HL-60 (cell line): ENCODE results near the gene CEACAM4.

Experiments
- DNase-seq, 2 experiments: peaks; one replicate each; pipeline ENCODE4 v3.0.0-alpha.2; 2010 to 2020; ENCODE audit warnings: low read depth in 1 of 2, low spot score in 1 of 2
- H3K27ac ChIP-seq: fragments of 250-450 bp; sonication (Bioruptor Pico); replicated peaks from 2 replicates; pipeline ENCODE4 v1.5.1; 2020; ENCODE audit warnings: mild to moderate bottlenecking, moderate library complexity
- H3K27me3 ChIP-seq: fragments of 250-450 bp; sonication (Bioruptor Pico); 2 replicates; pipeline ENCODE4 v1.5.1; 2021; ENCODE audit warnings: mild to moderate bottlenecking, moderate library complexity; ENCODE audit not compliant: insufficient read depth, poor library complexity, severe bottlenecking
- H3K4me3 ChIP-seq: replicated peaks from 2 replicates; pipeline ENCODE4 v1.5.1; 2011; ENCODE audit warnings: mild to moderate bottlenecking, control low read depth, low read length; ENCODE audit not compliant: insufficient read depth
- CTCF ChIP-seq: IDR thresholded peaks from one replicate; pipeline ENCODE4 v1.5.1; 2011; ENCODE audit warnings: low read length, control low read depth, inconsistent platforms; ENCODE audit not compliant: insufficient read depth
- GABPA ChIP-seq: IDR thresholded peaks from 2 replicates; pipeline ENCODE4 v1.6.1; 2012; ENCODE audit warnings: low read depth
- POLR2AphosphoS5 ChIP-seq: IDR thresholded peaks from 2 replicates; pipeline ENCODE4 v1.6.1; 2012; ENCODE audit warnings: low read depth
- SPI1 ChIP-seq: IDR thresholded peaks from 2 replicates; pipeline ENCODE4 v1.6.1; 2012; ENCODE audit warnings: low read depth, mild to moderate bottlenecking, borderline replicate concordance
- TF ChIP-seq, protein P1 (sequence below): IDR thresholded peaks from 2 replicates; pipeline ENCODE4 v1.6.1; 2012; ENCODE audit warnings: low read depth; ENCODE audit not compliant: insufficient replicate concordance

Gene CEACAM4

DNA sequence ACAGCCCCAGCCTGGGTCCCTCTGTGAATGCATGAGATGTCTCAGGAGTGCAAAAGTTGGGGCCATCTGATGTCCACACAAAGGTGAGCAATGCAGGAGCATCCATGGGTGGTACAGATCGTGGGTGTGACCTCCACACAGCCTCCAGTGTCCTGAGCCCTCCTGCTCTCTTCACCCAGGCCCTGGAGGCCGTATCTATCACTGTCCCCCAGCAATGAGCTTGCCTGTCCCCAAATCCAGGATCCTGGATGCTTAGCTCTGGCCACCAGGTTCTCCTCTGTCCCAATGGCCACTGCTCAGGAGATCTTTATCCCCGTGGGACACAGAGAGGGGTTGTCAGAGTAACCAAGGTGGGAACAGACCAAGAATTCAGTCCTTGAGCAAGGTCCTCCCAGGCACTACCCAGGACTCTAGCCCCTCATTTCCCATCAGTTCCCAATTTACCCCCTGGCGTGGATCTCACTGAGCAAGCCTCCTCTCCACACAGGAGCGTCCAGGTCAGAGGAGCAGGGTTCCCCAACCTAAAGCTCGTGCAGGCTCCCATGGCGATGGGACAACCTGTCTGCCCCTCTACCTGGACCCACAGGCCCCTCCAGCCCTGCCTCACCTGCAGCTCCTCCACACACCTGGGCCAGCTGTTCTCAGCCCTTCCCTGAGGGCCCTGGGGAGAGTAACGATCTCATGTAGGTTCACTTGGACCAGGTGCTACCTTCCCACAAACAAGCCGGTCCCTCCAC is 39.6 kb downstream of the CEACAM4 start:
- TF ChIP-seq POLR2AphosphoS5: no peak
- no peak for TF ChIP-seq GABPA
- TF ChIP-seq, protein P1, sequence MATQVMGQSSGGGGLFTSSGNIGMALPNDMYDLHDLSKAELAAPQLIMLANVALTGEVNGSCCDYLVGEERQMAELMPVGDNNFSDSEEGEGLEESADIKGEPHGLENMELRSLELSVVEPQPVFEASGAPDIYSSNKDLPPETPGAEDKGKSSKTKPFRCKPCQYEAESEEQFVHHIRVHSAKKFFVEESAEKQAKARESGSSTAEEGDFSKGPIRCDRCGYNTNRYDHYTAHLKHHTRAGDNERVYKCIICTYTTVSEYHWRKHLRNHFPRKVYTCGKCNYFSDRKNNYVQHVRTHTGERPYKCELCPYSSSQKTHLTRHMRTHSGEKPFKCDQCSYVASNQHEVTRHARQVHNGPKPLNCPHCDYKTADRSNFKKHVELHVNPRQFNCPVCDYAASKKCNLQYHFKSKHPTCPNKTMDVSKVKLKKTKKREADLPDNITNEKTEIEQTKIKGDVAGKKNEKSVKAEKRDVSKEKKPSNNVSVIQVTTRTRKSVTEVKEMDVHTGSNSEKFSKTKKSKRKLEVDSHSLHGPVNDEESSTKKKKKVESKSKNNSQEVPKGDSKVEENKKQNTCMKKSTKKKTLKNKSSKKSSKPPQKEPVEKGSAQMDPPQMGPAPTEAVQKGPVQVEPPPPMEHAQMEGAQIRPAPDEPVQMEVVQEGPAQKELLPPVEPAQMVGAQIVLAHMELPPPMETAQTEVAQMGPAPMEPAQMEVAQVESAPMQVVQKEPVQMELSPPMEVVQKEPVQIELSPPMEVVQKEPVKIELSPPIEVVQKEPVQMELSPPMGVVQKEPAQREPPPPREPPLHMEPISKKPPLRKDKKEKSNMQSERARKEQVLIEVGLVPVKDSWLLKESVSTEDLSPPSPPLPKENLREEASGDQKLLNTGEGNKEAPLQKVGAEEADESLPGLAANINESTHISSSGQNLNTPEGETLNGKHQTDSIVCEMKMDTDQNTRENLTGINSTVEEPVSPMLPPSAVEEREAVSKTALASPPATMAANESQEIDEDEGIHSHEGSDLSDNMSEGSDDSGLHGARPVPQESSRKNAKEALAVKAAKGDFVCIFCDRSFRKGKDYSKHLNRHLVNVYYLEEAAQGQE: no peak
- no peak for TF ChIP-seq CTCF
- TF ChIP-seq SPI1: no peak
- H3K27me3 ChIP-seq: no peaks in the 10 kb centered on the region
- no peak for DNase-seq

GRCh38 chr19:41586064-41586463 is 40.8 kb downstream of the CEACAM4 start:
- Histone ChIP-seq H3K27me3 (no peaks in the 10 kb centered on the region), H3K4me3 (no peak overlapping the region), H3K27ac (no peak overlapping the region)
- TF ChIP-seq SPI1 (no peak), CTCF (no peak), POLR2AphosphoS5 (no peak), GABPA (no peak)
- TF ChIP-seq, protein P1: no peak
- no peak for DNase-seq

More for the DNA sequence above, 39.6 kb downstream of the CEACAM4 start:
- no peak overlapping the region for H3K27ac ChIP-seq
- no peak overlapping the region for H3K4me3 ChIP-seq

DNA sequence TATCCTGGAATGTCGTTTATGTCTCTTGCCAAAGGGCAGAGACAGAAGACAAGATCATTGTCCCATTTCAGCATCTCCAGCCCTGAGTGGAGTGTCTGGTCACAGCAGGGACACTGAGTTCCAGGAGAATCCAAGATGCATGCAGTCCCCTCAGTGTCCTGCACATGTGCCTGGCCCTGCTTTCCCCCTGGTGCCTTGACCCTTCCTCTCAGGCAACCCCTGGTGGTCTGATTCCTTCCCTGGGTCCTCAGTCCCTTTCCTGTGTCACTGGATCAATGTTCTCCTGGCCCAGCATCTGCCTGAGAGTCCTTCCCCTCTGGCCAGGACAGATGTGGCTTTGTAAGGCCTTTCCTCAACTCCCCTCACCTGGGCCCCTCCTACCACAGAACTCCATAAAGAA is 41.9 kb downstream of the CEACAM4 start:
- TF ChIP-seq SPI1 (no peak), POLR2AphosphoS5 (no peak), GABPA (no peak), CTCF (no peak)
- TF ChIP-seq, protein P1: no peak
- no peaks in the 10 kb centered on the region for H3K27me3 ChIP-seq
- H3K27ac ChIP-seq: no peak overlapping the region
- no peak for DNase-seq
- no peak overlapping the region for H3K4me3 ChIP-seq
